ENCODE results near the gene ATXN1.

The ATXN1 gene

DNA sequence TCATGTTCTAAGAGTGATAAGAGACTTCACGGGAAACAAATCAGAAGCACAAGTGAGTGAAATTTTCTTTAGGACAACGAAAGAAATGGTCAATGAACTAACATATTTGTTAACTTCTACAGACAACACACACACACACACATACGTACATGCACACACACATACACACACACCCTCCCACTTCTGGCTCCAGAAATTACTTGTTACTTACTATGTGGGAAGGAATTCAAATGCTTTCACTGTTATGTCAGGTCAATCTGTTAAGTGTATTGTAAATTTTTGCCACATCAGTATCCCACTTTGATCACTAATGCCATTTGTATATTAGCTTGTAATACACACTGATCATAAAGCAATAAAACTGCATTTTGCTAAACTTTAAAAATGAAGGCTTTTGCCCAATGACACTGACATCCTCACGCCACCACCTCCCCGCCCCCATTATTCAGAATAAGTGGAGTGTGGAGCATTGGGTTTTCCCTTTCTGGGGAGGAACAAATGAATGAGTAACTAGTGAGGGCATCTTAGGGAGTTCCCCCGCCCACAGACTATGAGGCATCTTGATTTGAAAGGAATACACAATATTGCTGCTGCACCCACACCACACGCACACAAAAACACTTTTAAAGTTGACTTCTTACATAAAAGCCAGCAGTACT, 76.2 kb downstream of the ATXN1 start:
- Histone ChIP-seq H3K4me1 (ENCODE audit: control insufficient read depth, low read depth, low read length) (no peaks in the 10 kb centered on the region), H3K27ac (ENCODE audit: low read depth, low read length) (no peak overlapping the region)
- DNase-seq = no peak

DNA sequence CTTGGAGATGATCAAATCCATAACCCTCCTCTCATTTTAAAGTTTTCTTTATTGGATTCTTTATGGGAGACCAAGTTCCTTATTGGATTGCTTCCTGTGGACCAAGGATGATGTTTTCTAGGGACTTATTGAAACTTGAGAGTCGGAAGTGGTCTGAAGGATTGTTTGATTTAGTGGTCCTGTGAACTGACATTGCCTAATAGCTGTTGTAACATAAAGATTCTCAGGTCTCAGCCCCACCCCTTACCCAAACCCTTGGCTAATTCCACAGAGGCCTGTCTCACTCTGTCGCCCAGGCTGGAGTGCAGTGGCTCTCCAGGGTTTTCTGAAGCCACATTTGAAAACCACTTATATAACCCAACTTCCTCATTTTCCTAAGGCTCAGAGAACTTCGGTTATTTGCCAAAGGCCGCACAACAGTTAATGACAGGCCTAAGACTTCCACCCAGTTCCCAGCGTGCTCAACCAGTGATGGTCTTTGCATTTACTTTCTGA, 77.0 kb downstream of the ATXN1 start:
- DNase-seq = no peak
- no peak overlapping the region for H4K8ac ChIP-seq (ENCODE audit: low read depth, low read length)
- no peaks in the 10 kb centered on the region for H3K27me3 ChIP-seq (ENCODE audit: insufficient read depth, low read length, poor library complexity)
- H2AK5ac ChIP-seq (ENCODE audit: low read length) = no peak overlapping the region
- WGBS (ENCODE audit: extremely low coverage, insufficient coverage, low lambda C conversion rate) = no CpG with 5 or more reads among the region's 5 CpGs
- H3K4me2 ChIP-seq (ENCODE audit: low read length) = no peak overlapping the region
- no peaks in the 10 kb centered on the region for H3K79me2 ChIP-seq (ENCODE audit: control insufficient read depth, insufficient read depth, low read length)
- no peak overlapping the region for H2BK5ac ChIP-seq (ENCODE audit: low read length)
- H3K27ac ChIP-seq (ENCODE audit: low read depth, low read length) = no peak overlapping the region
- no peaks in the 10 kb centered on the region for H3K36me3 ChIP-seq (ENCODE audit: control insufficient read depth, insufficient read depth, low read length)
- H2BK15ac ChIP-seq (replicated peaks; ENCODE audit: low read depth) = no peak overlapping the region
- no peak overlapping the region for H2BK120ac ChIP-seq (ENCODE audit: low read depth, low read length)
- H3K56ac ChIP-seq (ENCODE audit: low read length) = no peak overlapping the region
- no peak overlapping the region for H4K5ac ChIP-seq (ENCODE audit: low read length)
- H3K18ac ChIP-seq (ENCODE audit: low read length) = no peak overlapping the region
- H3K4ac ChIP-seq (ENCODE audit: low read depth, low read length) = no peak overlapping the region
- H3K4me3 ChIP-seq (ENCODE audit: low read length) = no peak overlapping the region
- no peaks in the 10 kb centered on the region for H3K4me1 ChIP-seq (ENCODE audit: control insufficient read depth, low read depth, low read length)
- no peak overlapping the region for H3K9ac ChIP-seq (ENCODE audit: low read length)
- H3K79me1 ChIP-seq (ENCODE audit: low read length) = no peaks in the 10 kb centered on the region
- H3K23ac ChIP-seq (ENCODE audit: low read length) = no peak overlapping the region

More for the DNA sequence above, 76.2 kb downstream of the ATXN1 start:
- no peaks in the 10 kb centered on the region for H3K27me3 ChIP-seq (ENCODE audit: insufficient read depth, low read length, poor library complexity)
- H2BK5ac ChIP-seq (ENCODE audit: low read length) = no peak overlapping the region
- no peak overlapping the region for H3K18ac ChIP-seq (ENCODE audit: low read length)
- no peaks in the 10 kb centered on the region for H3K36me3 ChIP-seq (ENCODE audit: control insufficient read depth, insufficient read depth, low read length)
- H3K79me1 ChIP-seq (ENCODE audit: low read length) = no peaks in the 10 kb centered on the region
- no peak overlapping the region for H4K5ac ChIP-seq (ENCODE audit: low read length)
- H3K9ac ChIP-seq (ENCODE audit: low read length) = no peak overlapping the region
- no peak overlapping the region for H3K56ac ChIP-seq (ENCODE audit: low read length)
- no peak overlapping the region for H3K4me2 ChIP-seq (ENCODE audit: low read length)
- no CpG with 5 or more reads among the region's 7 CpGs for WGBS (ENCODE audit: extremely low coverage, insufficient coverage, low lambda C conversion rate)
- no peaks in the 10 kb centered on the region for H3K79me2 ChIP-seq (ENCODE audit: control insufficient read depth, insufficient read depth, low read length)
- H3K4ac ChIP-seq (ENCODE audit: low read depth, low read length) = no peak overlapping the region
- no peak overlapping the region for H2AK5ac ChIP-seq (ENCODE audit: low read length)
- no peak overlapping the region for H3K4me3 ChIP-seq (ENCODE audit: low read length)
- H3K23ac ChIP-seq (ENCODE audit: low read length) = no peak overlapping the region
- no peak overlapping the region for H2BK15ac ChIP-seq (replicated peaks; ENCODE audit: low read depth)
- no peak overlapping the region for H4K8ac ChIP-seq (ENCODE audit: low read depth, low read length)
- no peak overlapping the region for H2BK120ac ChIP-seq (ENCODE audit: low read depth, low read length)

DNA sequence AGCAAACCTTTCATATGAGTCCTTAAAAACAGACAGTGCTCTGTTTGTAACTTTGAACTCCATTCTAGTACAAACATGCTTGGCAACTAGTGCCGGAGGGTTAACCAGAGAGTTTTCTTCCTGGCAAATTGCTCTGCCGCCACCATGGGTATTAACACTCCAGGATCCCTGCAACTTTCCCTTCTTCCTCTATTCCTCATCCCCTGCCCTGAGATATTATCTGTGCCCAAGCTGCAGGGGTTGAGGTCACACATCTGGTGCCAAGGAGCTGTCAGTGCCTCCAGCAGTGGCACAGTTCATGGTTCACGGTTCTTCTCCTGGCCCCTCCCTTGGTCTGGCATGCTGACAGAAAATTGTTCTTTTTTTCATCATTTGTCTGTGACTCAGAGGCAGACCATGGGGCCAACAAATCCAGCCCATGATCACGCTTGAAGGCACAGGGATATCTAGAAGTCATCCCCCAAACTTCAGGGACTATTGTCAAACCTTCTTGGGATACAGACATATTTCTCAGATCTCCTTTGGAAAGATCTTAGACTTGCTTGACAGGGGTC, 77.5 kb downstream of the ATXN1 start:
- no peak overlapping the region for H2BK15ac ChIP-seq (replicated peaks; ENCODE audit: low read depth)
- H3K23ac ChIP-seq (ENCODE audit: low read length) = no peak overlapping the region
- no peak overlapping the region for H3K9ac ChIP-seq (ENCODE audit: low read length)
- H3K27ac ChIP-seq (ENCODE audit: low read depth, low read length) = no peak overlapping the region
- no peak overlapping the region for H3K4ac ChIP-seq (ENCODE audit: low read depth, low read length)
- no peak overlapping the region for H2BK5ac ChIP-seq (ENCODE audit: low read length)
- H3K79me2 ChIP-seq (ENCODE audit: control insufficient read depth, insufficient read depth, low read length) = no peaks in the 10 kb centered on the region
- H4K8ac ChIP-seq (ENCODE audit: low read depth, low read length) = no peak overlapping the region
- no peak overlapping the region for H3K56ac ChIP-seq (ENCODE audit: low read length)
- no peaks in the 10 kb centered on the region for H3K4me1 ChIP-seq (ENCODE audit: control insufficient read depth, low read depth, low read length)
- no peak overlapping the region for H2BK120ac ChIP-seq (ENCODE audit: low read depth, low read length)
- no peaks in the 10 kb centered on the region for H3K36me3 ChIP-seq (ENCODE audit: control insufficient read depth, insufficient read depth, low read length)
- no peak overlapping the region for H3K4me2 ChIP-seq (ENCODE audit: low read length)
- no peak overlapping the region for H2AK5ac ChIP-seq (ENCODE audit: low read length)
- H4K5ac ChIP-seq (ENCODE audit: low read length) = no peak overlapping the region
- no CpG with 5 or more reads among the region's 4 CpGs for WGBS (ENCODE audit: extremely low coverage, insufficient coverage, low lambda C conversion rate)
- no peak overlapping the region for H3K18ac ChIP-seq (ENCODE audit: low read length)
- no peak for DNase-seq
- H3K4me3 ChIP-seq (ENCODE audit: low read length) = no peak overlapping the region
- H3K79me1 ChIP-seq (ENCODE audit: low read length) = no peaks in the 10 kb centered on the region
- H3K27me3 ChIP-seq (ENCODE audit: insufficient read depth, low read length, poor library complexity) = no peaks in the 10 kb centered on the region

DNA sequence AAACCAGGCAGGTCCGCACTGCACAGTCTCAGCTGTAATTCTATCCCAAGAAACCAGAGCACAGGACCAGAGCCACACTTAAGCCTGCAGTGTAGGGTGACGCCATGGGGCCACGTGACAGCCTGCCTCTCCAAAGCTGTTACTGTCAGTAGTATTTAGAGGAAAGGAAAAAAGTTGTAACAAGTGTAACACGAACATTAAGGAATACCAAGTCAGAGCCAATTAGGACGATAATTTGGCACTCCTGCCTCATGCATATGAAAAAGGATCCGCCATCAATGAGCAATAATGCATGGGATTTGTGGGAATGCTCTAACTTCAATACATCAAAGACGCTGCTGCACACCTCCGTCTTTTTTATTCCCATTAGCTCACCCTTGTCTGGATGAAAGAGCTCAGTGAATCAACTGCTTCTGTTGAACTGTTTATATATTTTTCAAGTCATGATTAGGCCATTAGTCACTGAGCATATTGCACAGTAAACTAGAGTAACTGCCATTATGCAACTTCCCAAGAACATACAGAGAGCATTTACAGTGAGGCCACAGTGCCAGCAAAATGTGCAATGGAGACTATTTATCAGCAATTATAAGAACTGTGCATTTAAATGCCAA, 79.9 kb downstream of the ATXN1 start:
- Histone ChIP-seq H3K18ac (ENCODE audit: low read length) (no peak overlapping the region), H3K27ac (ENCODE audit: low read depth, low read length) (no peak overlapping the region), H2AK5ac (ENCODE audit: low read length) (no peak overlapping the region), H4K5ac (ENCODE audit: low read length) (no peak overlapping the region), H3K4me3 (ENCODE audit: low read length) (no peak overlapping the region), H2BK15ac (replicated peaks; ENCODE audit: low read depth) (no peak overlapping the region), H3K36me3 (ENCODE audit: control insufficient read depth, insufficient read depth, low read length) (no peaks in the 10 kb centered on the region), H3K9ac (ENCODE audit: low read length) (no peak overlapping the region), H3K79me1 (ENCODE audit: low read length) (no peaks in the 10 kb centered on the region), H4K8ac (ENCODE audit: low read depth, low read length) (no peak overlapping the region), H3K79me2 (ENCODE audit: control insufficient read depth, insufficient read depth, low read length) (no peaks in the 10 kb centered on the region), H2BK5ac (ENCODE audit: low read length) (no peak overlapping the region), H3K4me2 (ENCODE audit: low read length) (no peak overlapping the region), H3K4ac (ENCODE audit: low read depth, low read length) (no peak overlapping the region), H3K56ac (ENCODE audit: low read length) (no peak overlapping the region), H3K27me3 (ENCODE audit: insufficient read depth, low read length, poor library complexity) (no peaks in the 10 kb centered on the region), H3K4me1 (ENCODE audit: control insufficient read depth, low read depth, low read length) (no peaks in the 10 kb centered on the region), H3K23ac (ENCODE audit: low read length) (no peak overlapping the region), H2BK120ac (ENCODE audit: low read depth, low read length) (no peak overlapping the region)
- WGBS (ENCODE audit: extremely low coverage, insufficient coverage, low lambda C conversion rate) = no CpG with 5 or more reads among the region's 8 CpGs
- no peak for DNase-seq

DNA sequence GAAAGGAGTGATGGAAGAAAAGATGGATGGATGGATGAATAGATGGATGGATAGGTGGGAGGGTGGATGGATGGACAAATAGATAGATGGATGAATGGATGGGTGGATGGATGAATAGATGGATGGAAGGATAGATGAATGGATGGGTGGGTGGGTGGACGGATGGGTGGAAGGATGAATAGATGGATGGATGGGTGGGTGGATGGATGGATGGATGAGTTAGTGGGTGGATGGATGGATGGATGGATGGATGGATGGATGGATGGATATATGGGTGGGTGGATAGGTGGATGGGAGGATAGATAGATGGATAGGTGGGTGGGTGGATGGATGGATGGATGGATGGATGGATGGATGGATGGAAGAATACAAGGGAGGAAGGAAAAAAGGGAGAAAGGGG, 82.2 kb downstream of the ATXN1 start:
- H3K56ac ChIP-seq (ENCODE audit: low read length) = no peak overlapping the region
- H3K4me1 ChIP-seq (ENCODE audit: control insufficient read depth, low read depth, low read length) = no peaks in the 10 kb centered on the region
- H3K27ac ChIP-seq (ENCODE audit: low read depth, low read length) = no peak overlapping the region
- no peak overlapping the region for H3K4ac ChIP-seq (ENCODE audit: low read depth, low read length)
- no peak overlapping the region for H2AK5ac ChIP-seq (ENCODE audit: low read length)
- H3K9ac ChIP-seq (ENCODE audit: low read length) = no peak overlapping the region
- no CpG with 5 or more reads among the region's 1 CpG for WGBS (ENCODE audit: extremely low coverage, insufficient coverage, low lambda C conversion rate)
- no peak for DNase-seq
- H3K27me3 ChIP-seq (ENCODE audit: insufficient read depth, low read length, poor library complexity) = no peaks in the 10 kb centered on the region
- H2BK5ac ChIP-seq (ENCODE audit: low read length) = no peak overlapping the region
- H3K18ac ChIP-seq (ENCODE audit: low read length) = no peak overlapping the region
- H3K4me3 ChIP-seq (ENCODE audit: low read length) = no peak overlapping the region
- no peaks in the 10 kb centered on the region for H3K79me2 ChIP-seq (ENCODE audit: control insufficient read depth, insufficient read depth, low read length)
- H2BK120ac ChIP-seq (ENCODE audit: low read depth, low read length) = no peak overlapping the region
- no peak overlapping the region for H4K8ac ChIP-seq (ENCODE audit: low read depth, low read length)
- H3K4me2 ChIP-seq (ENCODE audit: low read length) = no peak overlapping the region
- no peak overlapping the region for H4K5ac ChIP-seq (ENCODE audit: low read length)
- H3K23ac ChIP-seq (ENCODE audit: low read length) = no peak overlapping the region
- no peaks in the 10 kb centered on the region for H3K36me3 ChIP-seq (ENCODE audit: control insufficient read depth, insufficient read depth, low read length)
- no peaks in the 10 kb centered on the region for H3K79me1 ChIP-seq (ENCODE audit: low read length)
- H2BK15ac ChIP-seq (replicated peaks; ENCODE audit: low read depth) = no peak overlapping the region
